Right forelimb (tissue), 1 donor: Measurements from ENCODE around the gene VAV2.
"Not testable (repeated sequence)": the region's sequence is repeated elsewhere in the genome, so short reads cannot be mapped to it uniquely, and the experiment has no call there.

ENCODE experiments used
- DNase-seq: peaks from one replicate; pipeline ENCODE4 v3.0.0-alpha.2; 2018

The VAV2 gene

DNA sequence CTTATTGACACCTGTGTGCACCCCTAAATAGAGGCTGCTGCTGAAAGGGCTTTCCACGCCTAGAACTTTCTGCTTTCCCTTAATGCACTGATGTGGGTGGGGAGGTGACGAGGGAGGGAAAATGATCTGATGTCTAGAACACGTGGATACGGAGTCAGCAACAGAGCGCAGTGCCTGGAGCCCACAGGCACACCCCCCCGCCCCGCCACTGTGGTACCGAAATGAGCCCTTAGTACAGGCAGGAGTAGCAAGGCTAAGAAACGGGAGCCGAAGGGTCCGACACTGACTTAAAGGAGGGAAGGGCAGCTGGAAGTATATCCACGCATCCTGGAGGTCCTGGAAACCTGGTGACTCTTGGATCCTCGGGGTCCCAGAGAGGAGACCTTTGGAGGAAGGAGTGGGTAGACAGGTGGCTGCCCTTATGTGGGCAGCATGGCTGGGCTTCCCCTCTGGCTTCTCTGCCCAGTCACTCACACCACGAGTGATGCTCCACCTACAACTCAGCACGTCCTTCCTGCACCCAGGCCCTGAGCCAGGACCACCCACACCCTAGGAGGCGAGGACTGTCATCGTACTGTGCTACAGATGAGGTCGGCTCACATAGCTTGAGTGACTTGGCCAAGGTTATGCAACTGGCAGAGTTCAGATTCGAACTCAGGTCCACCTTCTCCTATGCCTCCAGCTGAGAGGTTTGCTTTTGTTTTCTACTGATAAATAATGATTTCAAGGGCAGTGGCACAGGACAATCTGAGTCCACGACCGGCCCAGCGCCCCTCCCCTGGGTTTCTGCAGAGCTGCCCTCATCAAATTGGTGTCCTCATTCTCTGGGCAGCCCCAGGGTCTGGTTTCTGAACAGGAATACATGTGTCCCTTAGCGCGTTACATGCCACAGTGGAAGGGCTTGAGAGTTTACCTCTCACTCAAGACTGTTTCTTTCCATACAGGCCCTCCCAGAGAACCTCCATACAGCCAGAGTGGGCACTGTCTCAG is 4.7 kb upstream of the VAV2 start:
- DNase-seq = no peak

DNA sequence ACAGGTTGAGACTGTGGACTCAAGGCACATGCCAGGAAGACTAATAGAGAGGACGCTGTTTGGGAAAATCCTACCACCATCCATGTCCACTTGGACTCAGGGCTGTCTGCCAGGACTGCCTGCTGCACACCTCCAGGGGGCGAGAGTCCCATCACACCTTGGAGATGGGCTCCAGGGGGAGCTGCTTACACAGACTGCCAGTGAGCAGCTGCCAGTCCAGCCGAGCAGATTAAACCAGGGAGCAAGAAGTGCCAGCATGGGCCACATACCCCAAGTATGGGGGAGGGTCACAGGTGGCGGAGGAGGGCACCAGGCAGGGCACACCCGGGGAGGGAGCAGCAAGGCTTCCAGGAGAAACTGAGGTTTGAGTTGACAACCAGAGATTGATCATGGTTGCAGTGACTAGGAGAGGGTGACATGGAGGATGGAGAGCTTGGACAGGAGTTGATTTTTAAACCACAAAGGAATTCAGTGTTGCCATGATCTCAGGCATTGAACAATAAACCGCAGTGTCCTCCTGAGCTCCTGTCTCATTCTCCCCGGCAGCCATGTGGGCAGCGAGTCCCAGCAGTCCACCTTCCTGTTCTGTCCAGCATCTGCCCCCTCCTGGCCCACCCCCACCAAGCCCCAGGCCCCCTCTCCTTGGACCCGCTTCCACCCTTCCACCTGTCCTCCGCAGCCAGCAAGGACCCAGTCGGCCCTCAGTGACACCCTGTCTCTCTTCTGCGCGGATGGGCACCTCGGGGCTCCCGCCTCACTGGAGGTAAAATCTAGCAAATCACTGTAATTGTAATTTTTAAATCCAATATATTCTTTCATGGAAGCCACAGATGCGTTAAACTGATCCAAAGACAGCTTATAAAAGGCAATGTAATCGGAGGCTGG is 3.1 kb upstream of the VAV2 start:
- no peak for DNase-seq

DNA sequence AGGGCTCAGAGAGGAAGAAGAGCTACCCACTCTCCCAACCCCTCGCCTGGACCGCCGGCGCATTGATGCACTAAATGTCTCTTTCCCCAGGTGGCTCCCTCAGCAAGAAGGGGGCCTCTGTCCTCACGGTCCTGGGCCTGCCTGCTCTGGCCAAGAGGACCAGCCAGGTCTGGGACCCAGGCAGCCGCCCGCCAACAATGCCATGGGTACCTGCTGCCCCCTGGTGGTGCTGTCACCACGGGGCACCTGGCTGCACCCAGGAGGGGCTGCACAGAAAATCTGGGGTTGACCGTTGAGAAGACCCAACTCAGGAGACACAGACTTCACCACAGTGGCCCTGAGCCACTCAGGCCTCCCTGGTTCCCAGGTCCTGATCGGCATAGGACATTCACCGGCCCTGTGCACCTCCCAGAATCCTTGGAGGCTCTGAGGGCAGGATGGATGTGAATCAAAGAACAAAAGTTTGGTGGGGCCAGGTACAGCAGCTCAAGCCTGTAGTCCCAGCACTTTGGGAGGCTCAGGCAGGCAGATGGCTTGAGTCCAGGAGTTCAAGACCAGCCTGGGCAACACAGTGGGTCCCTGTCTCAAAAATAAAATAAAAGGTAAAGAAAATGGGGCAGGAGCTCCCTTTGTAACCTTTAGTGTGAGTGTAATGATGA is 2.4 kb upstream of the VAV2 start:
- peak; percentile 92 for DNase-seq

DNA sequence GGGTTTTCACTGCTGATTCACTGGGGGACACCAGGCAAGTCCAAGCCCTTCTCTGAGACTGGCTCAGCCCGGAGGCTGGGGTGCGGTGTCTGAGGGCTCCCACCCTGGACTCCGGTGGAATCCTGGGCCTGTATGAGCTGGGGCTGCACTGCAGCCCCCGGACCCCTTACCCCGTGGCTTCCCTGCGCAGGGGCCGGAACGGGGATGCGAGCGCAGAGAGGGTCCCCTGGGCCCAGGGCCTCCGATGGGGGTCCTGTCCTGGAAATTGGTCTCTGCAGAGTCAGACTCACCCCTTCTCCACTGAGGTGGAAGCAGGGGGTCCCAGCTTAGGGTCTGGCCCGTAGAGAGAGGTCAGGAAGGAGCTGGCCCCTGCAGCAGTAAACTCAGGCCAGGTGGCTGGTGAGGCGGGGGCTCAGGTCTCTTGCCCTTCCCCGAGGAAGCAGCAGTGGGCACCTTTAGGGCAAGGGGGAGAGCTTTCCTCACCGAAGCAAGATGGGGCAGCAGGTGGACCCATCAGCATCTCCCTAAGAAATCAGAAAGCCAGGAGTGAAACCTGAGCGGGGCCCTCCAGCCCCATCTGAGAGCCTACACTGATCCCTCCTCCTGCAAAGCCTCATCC is 1.6 kb upstream of the VAV2 start:
- DNase-seq = no peak

DNA sequence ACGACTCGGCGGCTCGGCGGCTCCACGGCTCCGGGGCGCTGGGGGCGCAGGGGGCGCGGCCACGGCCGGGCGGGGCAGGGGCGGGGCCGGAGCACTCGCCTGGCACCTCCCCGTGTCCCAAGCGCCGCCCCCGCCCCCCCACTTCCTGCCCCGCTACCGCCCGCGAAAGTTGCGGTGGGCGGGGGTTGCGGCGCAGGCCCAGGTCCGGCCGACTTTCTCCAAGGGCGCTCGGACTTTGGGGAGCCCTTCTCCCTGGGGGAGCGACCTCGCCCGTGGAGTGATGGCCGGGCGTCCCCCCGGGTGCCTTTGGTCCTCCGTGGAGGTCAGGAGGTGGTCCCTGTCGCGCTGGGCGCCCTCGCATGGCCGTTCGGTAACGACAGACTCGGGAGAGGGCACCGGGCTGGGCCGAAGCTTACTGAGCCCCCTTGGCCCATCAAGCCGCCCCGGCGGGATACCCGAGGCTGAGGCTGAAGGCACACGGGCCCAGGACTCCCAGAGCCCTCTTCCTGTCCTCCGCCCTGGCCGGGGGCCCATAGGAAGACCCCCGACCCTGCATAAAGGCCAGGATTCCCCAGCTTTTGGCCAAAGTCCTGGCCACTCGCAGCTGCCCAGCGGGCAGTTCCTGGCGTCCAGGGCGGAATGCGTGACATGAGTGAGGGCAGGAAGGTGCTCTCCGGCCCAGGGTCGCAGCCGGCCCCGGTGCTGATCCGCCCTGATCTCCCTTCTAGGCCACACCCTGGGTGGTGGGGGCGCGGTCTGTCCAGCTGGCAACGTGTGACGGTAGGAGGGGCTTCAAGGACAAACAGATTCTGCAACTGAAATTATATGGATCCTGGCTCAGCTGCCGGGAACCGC is 883 bp upstream of the VAV2 start:
- peak; percentile 93 for DNase-seq

DNA sequence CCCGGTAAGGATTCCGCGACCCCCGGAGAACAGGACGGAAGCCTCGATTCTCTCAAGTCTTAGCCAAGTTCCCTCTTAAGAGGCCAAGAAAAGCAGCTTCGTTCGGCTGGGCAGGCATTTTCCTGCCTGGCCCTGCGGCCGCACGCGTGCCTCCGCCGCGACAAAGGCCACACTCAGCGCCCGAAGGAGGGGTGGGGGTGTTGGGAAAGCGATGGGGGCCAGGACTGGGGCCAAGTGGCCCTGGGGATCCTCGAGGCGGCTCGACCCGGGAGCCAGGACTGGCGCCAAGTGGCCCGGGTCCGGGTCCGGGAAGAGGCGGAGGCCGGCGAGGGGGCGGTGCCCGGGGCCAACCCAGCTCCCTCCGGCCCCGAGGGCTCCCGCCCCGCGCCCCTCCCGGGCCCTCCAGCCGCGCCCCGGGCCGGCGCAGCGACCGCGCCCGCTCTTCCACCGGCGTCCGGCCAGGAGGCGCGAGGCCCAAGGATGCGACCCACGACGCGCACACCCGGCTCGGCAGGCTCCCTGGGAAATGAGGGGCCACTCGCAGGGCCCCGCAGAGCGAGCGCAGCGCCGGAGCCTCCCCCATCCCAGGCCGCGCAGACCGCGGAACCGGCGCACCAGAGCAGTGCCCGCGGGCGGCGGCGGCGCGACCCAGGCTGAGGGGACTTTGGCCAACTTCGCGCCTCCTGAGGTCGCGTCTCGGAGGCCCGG is 756 bp downstream of the VAV2 start:
- DNase-seq = no peak

DNA sequence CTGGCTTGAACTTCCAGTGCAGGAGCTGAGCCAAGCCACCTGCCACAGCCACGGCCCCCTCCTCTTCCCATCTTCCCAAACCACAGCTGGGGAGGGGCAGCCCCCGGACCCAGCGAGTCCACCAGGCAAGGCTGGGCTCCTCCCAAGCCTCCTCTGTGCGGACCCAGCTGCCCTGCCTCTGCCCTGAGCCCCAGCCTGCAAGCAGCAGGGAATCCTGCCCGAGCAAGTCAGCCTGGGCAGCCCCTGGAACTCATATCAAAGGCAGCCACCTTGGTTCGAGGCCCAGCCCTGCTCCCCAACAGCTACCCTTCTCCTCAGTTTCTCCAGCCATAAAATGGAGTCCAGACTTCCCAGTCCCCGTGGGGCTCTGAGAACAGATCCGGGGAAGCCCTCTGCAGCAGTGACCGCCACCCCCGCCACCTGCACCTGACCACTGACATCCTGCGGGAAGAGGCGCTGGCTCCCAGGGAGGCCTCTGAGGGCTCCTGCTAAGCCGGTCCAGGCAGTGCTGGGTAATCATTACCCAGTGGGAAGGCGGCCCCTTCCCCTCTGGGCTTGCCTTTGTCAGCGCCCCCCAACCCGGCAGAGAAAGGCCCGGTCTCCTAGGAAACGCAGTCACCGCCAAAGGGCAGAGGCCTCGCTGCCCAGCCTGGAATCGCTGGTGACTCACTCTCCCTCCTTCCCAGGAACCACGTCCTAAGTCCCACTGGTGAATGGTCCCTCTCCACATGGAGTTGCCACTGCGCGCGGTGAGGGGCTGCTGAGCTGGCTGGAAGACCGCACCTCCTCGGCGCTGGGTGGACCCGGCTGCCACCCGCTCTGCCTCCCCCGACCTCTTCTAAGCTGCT is 1.5 kb downstream of the VAV2 start:
- no peak for DNase-seq

DNA sequence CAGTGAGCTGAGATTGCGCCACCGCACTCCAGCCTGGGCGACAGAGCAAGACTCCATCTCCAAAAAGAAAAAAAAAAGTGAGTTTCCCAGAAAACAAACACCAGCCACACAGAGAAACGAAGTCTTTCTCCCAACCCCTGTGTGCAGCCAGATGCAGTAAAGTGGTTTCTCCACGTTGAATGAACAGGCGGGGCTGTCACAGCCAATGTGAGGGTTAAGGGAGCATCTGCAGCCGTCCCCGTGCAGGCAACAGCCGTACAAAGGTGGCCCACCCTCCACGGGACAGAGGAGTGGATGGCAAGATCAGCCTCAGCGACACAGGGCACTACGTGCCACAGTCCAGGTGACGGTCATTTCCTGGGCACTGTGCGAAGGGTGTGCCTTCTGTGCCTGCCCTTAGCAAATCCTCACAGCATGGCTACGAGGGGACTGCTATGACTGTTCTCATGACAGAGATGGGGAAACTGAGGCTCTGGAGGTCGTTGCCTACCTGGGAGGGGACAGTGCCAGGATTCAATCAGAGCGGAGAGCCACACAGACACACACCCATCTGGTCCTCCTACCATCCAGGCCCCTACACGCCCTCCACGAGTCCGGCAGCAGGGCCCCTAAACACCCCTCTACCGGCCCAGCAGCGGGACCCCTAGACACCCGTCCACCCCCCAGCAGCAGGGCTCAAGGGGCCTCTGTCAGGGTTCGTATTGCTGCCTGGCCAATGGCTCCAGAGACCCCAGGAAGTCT is 2.3 kb downstream of the VAV2 start:
- DNase-seq = no peak

DNA sequence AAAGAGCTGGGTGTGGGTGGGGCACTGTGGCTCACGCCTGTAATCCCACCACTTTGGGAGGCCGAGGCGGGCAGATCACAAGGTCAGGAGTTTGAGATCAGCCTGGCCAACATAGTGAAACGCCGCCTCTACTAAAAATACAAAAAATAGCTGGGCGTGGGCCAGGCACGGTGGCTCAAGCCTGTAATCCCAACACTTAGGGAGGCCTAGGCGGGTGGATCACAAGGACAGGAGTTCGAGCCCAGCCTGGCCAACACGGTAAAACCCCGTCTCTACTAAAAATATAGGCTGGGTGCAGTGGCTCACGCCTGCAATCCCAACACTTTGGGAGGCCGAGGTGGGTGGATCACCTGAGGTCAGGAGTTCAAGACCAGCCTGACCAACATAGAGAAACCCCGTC is 3.4 kb downstream of the VAV2 start:
- DNase-seq = not testable (repeated sequence)

DNA sequence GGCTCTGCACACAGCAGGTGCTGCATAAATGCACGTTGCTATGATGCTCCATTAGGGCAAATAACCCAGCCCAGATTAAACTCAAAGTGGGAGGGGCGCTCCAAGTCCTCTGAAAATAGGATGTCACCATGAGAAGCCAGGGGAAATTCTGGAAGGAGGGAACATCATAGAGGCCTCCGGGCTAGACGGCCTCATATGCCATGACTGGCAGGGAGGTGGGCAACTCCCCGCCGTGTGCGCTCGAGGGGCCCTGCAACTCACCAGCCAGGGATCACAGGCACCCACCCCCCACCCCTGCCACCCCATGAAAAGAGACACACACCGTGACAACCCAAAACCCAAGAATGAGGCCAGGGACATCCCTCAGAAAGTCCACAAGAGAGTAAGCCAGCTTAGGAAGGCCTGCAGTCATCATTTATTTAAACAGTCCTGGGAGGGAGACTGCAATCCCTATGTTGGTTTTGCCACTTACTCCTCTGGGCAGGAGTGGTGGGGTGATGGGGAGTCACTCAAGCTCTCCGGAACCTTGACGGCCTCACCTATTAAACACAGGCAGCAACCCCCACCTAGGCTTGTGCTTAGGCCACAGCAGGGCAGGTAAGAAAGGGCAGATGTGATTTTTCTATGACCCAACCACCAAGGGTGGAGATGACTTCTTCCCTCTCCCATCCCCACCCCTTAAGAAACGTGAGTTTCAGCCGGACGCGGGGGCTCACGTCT is 4.0 kb downstream of the VAV2 start:
- no peak for DNase-seq

DNA sequence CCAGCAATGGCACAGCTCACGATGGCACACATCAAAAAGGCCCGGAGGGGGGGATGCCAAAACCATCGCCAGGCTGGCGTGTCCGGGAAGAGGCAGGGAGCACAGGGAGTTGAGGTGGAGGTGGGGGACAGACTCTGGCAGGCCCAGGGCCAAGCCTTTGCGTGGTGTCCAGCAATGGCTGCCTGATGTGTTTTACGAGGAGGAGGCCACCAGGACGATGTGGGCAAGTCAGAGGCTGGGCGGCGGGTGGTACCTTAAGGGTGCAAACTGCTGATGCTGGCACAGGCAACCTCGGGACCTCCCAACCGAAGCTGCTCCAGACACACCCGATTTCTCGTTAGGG is 4.7 kb downstream of the VAV2 start:
- no peak for DNase-seq

DNA sequence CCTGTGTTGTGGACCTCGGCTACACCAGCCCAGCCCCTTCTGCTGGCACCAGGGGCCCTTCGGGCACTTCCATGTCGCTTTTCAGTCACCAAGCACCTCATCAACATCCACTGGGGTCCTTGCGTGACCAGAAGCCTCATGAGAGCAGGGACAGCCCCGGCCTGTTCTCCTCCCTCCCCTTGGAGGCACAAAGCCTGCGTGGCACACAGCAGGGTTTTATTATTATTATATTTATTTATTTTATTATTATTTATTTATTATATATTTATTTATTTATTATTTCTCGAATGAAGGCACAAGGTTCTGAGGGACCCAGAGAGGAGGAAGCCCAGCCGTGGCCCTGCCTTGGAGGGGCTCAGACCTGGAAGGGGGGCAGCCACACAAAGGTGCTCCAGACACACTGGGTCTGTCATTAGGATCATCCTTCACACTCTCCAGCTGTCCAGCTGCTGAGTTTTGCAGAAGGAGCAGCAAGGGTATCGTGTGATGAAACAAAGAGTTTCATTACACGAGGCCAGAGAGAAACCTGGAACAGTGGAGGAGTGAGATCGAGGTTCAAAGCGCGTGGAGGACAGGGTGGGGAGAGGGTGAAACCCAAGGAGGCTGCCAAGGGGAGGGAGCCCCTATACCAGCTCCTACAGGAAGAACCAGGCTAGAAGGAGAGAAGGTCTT is 5.2 kb downstream of the VAV2 start:
- DNase-seq = no peak

DNA sequence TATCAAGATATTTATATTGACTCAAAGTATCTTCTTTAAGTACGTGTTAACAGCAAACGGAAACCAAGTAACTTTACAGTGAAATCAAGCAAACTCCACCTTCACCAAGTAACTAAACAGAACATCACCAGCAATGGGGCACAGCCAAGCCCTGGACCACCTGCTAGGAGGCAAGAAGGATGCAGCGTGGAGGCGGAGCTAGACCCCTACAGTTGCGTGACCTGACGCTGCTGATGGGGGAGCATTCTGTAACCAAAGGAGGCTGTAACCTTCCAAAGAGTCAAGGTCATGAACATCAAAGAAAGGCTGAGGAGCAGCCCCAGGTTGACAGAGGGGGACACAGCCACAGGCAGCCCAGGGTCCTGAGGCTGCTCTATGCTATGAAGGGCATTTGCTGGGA is 6.1 kb downstream of the VAV2 start:
- DNase-seq = no peak

DNA sequence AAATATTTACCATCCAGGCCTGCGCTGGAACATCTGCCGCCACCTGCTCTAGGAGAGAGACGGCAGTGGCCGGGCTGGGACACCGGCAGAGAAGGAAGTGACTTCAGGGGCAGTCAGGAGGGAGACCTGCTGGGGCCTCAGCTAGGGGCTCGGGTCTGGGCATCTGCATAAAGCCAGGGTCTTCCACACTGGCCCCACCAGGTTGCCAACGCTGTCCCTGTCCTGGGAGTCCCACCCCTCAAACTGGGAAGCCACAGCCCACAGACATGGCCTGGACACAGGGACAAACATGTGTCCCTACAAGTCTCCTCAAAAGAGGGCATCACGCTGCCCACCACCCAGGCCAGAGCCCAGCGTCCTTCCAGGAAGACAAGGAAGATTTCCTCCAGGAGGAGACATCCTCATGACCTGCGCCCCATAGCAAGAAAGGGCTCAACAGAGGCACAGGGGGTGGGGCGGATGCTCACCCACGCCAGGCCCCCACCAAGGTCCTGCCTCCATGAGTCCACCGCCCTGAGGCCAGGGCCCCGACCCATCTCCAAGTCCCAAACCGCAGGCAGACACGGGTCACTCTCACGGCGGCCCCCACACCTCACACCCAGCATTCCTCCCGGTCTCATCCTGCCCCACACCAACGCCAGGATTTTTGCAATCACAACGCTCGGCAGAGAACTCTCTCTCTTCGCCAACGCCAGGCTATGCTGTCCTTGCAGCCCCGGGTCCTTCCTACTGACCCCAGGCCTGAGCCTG is 9.0 kb downstream of the VAV2 start:
- DNase-seq = no peak

DNA sequence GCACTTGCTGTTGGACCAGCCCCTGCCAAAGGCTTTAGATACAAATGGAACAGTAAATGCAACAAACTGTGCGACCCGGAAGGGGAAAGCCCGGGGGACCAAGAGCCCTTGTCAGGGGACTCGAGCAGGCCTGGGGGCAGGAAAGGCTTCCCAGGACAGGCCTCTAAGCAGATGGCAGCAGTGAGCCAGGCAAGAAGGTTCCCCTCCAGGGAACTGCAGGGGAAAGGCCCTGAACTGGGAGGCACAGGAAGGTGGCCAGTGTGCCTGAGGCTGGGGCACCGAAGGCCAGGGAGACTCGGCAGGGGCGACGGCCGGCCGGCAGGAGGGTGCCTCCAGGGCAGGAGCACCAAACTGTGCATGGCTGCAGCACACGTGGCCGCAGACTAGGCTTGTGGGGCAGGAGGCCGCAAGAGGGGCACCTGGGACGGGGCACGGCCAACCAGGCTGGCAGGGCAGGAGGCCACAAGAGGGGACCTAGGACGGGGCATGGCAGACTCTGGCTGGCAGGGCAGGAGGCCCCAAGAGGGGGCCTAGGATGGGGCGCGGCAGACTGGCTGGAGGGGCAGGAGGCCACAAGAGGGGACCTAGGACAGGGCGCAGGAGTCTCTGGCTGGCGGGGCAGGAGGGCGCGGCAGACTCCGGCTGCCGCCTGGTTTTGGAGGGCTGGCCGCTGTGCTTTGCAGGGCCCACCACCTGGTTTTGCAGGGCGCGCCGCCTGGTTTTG is 10.0 kb downstream of the VAV2 start:
- no peak for DNase-seq

DNA sequence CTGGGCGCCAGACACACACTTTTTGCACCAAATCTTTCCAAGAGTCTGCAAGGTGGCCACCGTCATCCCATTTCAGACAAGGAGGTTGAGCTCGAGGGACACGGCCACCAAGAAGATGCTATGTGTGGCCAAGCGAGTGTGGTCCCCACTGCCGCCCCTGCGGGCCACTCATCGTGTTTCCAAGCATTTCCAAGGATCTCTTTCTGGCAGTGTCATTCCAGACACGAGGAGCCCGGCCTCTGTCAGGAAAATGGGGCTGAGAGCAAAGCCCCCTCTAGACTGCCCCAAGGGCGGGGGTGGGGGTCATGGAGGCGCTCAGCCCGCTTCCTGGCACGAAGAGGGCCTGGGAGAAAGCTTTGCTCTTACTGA is 10.6 kb downstream of the VAV2 start:
- no peak for DNase-seq
